DMS 273 (cell line): ENCODE results near the gene PPP2R2C.

Source experiments
- DNase-seq: peaks from one replicate; lab custom pipeline; 2025; ENCODE audit not compliant: unreplicated experiment; lab: John Stamatoyannopoulos, UW

The PPP2R2C gene

GRCh38 chr4:6494431-6495295 is 22.2 kb upstream of the PPP2R2C start:
- DNase-seq, result no peak

- DNase-seq, result peak; percentile 13
These were observed 21.4 kb upstream of the PPP2R2C start for GRCh38 chr4:6493658-6494304.

GRCh38 chr4:6492861-6493657 is 20.6 kb upstream of the PPP2R2C start:
- no peak for DNase-seq

GRCh38 chr4:6492027-6492590 is 19.7 kb upstream of the PPP2R2C start:
- DNase-seq, result no peak

- DNase-seq, result no peak
These were observed 18.8 kb upstream of the PPP2R2C start for GRCh38 chr4:6491235-6491634.

GRCh38 chr4:6489927-6490326 is 17.5 kb upstream of the PPP2R2C start:
- no peak for DNase-seq

- DNase-seq, result no peak
These were observed 15.1 kb upstream of the PPP2R2C start for GRCh38 chr4:6487466-6487865.

GRCh38 chr4:6480534-6481088 is 8.2 kb upstream of the PPP2R2C start:
- DNase-seq, result no peak

GRCh38 chr4:6478546-6479220 is 6.3 kb upstream of the PPP2R2C start:
- no peak for DNase-seq

- DNase-seq, result no peak
These were observed 4.5 kb upstream of the PPP2R2C start for GRCh38 chr4:6476893-6477292.

GRCh38 chr4:6475492-6476020 is 3.1 kb upstream of the PPP2R2C start:
- DNase-seq, result no peak

- DNase-seq, result no peak
These were observed 2.5 kb upstream of the PPP2R2C start for GRCh38 chr4:6474705-6475457.

GRCh38 chr4:6474053-6474568 is 1.7 kb upstream of the PPP2R2C start:
- DNase-seq, result peak; percentile 37

- peak; percentile 6 for DNase-seq
These were observed 1.0 kb upstream of the PPP2R2C start for GRCh38 chr4:6473264-6474052.

GRCh38 chr4:6472008-6472386 is 417 bp downstream of the PPP2R2C start:
- peak; percentile 52 for DNase-seq

GRCh38 chr4:6471307-6472007 is 957 bp downstream of the PPP2R2C start:
- peak; percentile 40 for DNase-seq

GRCh38 chr4:6470502-6471306 is 1.7 kb downstream of the PPP2R2C start:
- DNase-seq, result peak; percentile 64
